ENCODE measurements around the gene FZD8.
"Not testable (repeated sequence)": the region's sequence is repeated elsewhere in the genome, so short reads cannot be mapped to it uniquely, and the experiment has no call there.

Gene FZD8

DNA sequence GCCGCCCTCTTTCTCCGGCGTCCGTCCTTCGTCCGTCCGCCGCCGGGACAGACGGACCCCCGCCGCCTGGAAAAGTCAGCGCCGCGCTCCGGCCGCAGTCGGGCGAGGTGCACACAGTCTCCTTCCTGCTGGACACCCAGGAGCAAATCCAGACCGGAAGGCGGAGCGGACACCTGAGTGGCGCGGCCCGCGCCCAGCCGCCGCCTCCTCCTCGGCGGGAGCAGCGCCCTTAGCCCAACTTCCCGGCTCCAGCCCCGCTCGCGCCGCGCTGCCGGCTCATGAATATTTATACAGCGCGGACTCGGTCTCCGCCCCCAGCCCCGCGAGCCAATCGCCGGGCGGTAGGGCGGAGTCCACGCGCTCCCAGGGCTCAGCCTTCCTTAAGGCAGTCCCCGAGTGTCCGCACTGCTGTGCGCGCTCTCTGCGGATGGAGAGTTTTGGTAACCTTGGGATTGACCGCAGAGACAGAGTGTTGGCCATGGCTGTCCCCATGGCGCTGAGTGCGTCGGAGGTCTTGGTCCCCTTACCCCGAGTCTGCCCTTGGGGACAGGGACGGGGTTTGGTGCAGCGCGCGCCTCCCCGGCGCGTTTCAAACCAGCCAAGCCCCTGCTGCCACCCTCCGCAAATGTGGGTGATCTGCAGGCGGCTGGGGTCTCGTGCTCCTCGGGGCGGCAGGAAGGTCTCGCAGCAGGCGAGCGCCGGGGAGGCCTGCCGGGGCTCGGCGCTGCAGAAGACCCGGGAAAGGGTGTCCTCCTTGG lies at the start of gene FZD8:
FZD8 (minus strand) TSS at position 262 of the 758 bp plus-strand sequence. CDS start 867 bp downstream, outside the sequence.
- in situ Hi-C loops (cut with MboI; ENCODE audit: low sequenced_read_pairs) = no loop called here

- in situ Hi-C loops (cut with MboI; ENCODE audit: low sequenced_read_pairs) = no loop called here
Measured at GRCh38 chr10:35691522-35692236, 49.6 kb upstream of the FZD8 start.

GRCh38 chr10:35690534-35690933 lies 48.4 kb upstream of the FZD8 start:
- in situ Hi-C loops (cut with MboI; ENCODE audit: low sequenced_read_pairs) = no loop called here

DNA sequence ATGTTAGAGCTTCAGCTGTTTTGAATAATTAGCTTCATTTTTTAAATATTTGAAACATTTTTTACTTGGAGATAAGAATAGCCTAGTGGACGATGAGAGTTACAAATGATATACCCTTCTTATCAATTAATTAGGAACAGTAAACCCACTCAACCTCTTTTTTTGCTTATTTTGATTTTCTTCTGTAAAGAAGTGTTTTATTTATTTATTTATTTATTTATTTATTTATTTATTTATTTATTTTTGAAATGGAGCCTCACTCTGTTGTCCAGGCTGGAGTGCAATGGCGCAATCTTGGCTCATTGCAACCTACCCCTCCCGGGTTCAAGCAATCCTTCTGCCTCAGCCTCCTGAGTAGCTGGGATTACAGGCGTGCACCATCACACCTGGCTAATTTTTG lies 43.8 kb upstream of the FZD8 start:
- in situ Hi-C loops (cut with MboI; ENCODE audit: low sequenced_read_pairs) = not testable (repeated sequence)

DNA sequence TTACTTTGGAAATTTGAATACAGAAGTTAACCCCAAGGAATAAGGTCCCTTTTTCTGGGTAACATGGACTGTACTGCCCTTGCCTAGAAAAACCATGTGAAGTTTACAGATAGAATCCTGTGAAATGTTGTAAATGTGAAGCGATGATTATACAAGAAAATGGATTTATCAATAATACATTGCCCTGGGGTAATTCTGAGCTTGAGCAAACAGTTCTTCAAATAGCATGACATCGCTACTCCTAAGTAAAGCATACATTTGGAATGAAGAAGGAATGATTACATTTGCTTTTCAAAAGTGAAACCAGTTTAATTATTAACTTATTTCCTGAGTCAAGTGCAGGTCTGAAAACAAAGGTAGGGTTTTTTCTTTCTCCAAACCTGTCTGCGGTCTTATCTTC lies 43.3 kb upstream of the FZD8 start:
- in situ Hi-C loops (cut with MboI; ENCODE audit: low sequenced_read_pairs) = no loop called here

DNA sequence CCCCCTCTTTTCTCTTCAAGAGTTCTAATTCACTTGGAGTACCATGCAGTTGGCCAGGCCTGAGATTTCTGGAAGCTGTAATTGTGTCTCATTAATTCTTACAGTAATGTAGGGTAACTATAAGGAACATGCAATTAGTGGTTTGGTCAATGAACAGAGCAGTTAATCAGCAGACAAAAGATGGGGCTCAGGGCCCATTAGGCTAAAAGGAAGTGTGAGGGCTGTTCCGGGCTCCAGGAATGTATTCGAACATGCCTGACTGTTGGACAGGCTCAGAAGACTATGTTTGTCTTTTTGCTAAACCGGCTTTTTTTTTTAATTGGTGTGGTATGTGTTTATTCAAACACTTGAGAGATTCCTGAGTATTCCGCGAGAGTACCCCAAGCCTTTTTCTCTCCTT lies 42.5 kb upstream of the FZD8 start:
- in situ Hi-C loops (cut with MboI; ENCODE audit: low sequenced_read_pairs) = no loop called here

GRCh38 chr10:35675846-35676245 lies 33.8 kb upstream of the FZD8 start:
- in situ Hi-C loops (cut with MboI; ENCODE audit: low sequenced_read_pairs) = no loop called here

- in situ Hi-C loops (cut with MboI; ENCODE audit: low sequenced_read_pairs) = no loop called here
Measured at GRCh38 chr10:35674843-35675242, 32.7 kb upstream of the FZD8 start.

DNA sequence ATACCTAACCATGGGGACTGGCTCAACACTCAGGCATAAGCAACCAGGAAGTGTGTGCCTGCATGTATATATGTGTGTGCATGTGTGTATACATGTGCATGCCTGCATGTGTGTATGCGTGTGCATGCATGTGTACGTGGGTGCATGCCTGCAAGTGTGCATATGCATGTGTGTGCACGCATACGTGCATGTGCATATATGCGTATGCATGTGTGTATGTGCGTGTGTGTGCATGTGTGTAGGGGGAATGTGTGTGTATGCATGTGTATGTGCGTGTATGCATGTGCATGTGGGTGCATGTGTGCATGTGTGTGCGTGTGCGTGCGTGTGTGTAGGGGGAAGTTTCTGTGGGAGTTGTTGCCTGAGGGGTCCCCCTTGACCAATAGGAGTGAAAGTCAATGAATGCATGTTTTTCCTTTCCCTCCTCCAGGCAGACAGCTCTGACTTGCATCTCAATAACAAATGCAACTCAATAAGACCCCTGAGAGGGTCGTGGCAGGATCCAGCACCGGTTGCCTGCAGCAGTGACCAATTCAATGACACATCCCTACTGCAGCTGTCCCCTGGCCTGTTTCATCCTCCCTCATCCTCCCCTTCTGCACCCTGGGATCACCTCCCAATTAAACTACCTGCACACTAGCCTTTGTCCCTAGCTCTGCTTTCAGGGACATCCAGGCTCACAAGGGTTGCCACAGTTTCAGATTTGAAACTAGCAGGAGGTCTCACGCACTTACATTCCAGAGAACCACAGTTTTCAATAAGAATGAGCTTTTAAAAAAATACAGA lies 27.0 kb upstream of the FZD8 start:
- in situ Hi-C loops (cut with MboI; ENCODE audit: low sequenced_read_pairs) = no loop called here

- in situ Hi-C loops (cut with MboI; ENCODE audit: low sequenced_read_pairs) = no loop called here
Measured at GRCh38 chr10:35667971-35668370, 25.9 kb upstream of the FZD8 start.

- in situ Hi-C loops (cut with MboI; ENCODE audit: low sequenced_read_pairs) = no loop called here
Measured at GRCh38 chr10:35667270-35667889, 25.3 kb upstream of the FZD8 start.

DNA sequence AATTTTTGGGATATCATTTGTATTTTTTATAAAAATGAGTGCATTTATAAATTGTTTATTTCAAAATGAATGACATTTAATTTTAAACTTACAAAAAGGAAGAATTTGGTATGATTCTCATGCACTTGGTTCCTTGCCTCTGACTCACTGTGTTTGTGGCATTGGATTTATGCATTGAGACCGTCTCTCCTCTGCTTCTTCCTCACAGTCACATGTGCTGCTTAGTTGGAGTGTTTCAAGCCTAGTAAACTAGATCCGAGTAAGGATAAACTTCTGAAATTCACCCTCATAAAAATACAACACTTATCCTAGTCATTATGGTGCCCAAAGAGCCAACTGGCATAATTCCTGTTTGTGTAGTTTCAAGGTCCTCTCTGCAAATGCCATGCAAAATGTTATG lies 19.1 kb upstream of the FZD8 start:
- in situ Hi-C loops (cut with MboI; ENCODE audit: low sequenced_read_pairs) = no loop called here

DNA sequence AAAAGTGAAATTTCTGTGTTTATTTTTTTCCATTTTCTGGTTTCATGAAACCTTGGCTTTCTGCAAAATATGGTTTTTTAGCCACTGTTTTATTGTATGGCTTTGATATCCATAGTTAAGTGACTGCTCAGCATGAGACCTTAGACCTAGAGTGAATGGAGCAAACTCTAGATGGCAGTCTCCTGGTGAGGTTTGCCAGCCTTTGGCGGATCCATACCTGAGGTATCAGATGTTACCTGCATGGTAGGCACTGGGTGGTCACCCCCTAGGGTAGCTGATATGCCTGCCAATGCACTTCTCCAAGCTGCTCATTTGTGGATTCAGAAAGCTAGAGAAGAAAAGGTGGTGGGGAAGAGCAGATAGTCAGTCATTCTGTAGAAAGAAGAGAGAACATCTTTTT lies 17.4 kb upstream of the FZD8 start:
- in situ Hi-C loops (cut with MboI; ENCODE audit: low sequenced_read_pairs) = no loop called here

- in situ Hi-C loops (cut with MboI; ENCODE audit: low sequenced_read_pairs) = no loop called here
Measured at GRCh38 chr10:35657621-35658020, 15.5 kb upstream of the FZD8 start.

- in situ Hi-C loops (cut with MboI; ENCODE audit: low sequenced_read_pairs) = no loop called here
Measured at GRCh38 chr10:35652824-35653223, 10.7 kb upstream of the FZD8 start.

- in situ Hi-C loops (cut with MboI; ENCODE audit: low sequenced_read_pairs) = no loop called here
Measured at GRCh38 chr10:35650894-35651293, 8.8 kb upstream of the FZD8 start.

GRCh38 chr10:35644050-35644950 lies 2.2 kb upstream of the FZD8 start:
- in situ Hi-C loops (cut with MboI; ENCODE audit: low sequenced_read_pairs) = no loop called here

DNA sequence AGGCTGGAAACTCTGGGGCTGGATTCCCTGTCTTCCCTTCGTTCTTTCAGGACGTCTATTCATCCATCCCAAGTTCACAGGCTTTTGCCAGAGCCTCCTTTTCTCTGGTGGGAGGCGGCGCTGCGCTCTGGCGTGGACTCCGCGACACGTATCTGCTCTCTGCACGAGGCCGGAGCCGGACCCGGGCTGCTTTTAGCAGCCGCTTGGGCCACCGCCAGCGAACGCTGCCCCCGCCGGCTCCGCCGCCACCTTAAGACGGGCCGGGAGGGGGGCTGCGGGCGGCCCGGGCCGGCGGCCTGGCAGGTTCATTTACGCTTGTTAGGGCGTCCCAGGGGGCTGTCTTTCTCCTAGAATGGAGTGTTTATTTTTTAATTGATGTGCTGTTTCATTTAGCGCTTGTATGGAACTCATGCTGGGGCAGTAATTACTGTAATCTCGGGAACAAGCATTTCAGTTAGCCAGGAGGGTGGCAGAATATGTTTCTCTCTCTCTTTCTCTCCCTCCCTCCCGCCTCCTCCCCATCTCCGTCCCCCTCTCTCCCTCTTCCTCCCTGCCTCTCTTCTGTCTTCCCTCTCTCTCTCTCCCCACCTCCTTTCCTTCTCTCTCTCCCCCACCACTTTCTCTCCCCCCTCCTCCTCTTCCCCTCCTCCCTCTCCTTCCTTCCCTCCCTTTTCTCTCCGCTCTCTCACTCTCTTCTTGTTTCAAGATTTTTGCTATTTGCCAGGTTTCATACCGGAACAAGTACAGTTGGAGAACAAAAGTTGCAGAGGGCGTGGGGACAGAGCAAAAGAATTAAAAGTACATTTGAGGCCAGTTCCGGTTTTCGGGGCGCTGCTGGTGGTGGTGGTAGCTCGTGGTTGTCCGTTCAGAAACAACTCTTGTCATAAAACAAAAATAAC lies 1.3 kb upstream of the FZD8 start:
- in situ Hi-C loops (cut with MboI; ENCODE audit: low sequenced_read_pairs) = no loop called here

DNA sequence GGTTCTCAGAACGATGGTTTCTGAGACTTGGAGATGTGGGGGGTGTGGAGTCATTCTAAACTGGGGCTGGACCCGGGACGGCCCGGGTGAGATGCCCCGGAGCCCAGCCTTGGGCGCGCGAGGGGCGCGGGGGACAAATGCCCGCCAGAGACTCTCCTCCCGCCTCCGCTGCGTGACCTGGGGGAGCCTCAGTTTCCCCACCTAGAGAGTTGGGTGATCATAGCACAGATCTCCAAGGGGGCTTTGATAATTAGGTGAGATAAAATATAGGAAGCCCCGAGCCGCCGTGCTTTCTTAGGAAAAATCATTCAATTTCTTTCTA lies 658 bp upstream of the FZD8 start:
- in situ Hi-C loops (cut with MboI; ENCODE audit: low sequenced_read_pairs) = no loop called here

All from HL-60/S4 treated with retinoic acid at 250 ng/mL for 4 days and 3 days (cell line).